ENCODE results near the gene DUSP2.

Gene DUSP2

GRCh38 chr2:96131152-96131812 lies 14.0 kb downstream of the DUSP2 start:
- DNase-seq (ENCODE audit: low spot score), result no peak

- no peak for DNase-seq (ENCODE audit: low spot score)
Measured at GRCh38 chr2:96130483-96130882, 14.8 kb downstream of the DUSP2 start.

- DNase-seq (ENCODE audit: low spot score), result no peak
Measured at GRCh38 chr2:96129528-96130120, 15.6 kb downstream of the DUSP2 start.

- no peak for DNase-seq (ENCODE audit: low spot score)
Measured at GRCh38 chr2:96128456-96128855, 16.8 kb downstream of the DUSP2 start.

- no peak for DNase-seq (ENCODE audit: low spot score)
Measured at GRCh38 chr2:96124406-96125265, 20.6 kb downstream of the DUSP2 start.

- no peak for DNase-seq (ENCODE audit: low spot score)
Measured at GRCh38 chr2:96123936-96124335, 21.3 kb downstream of the DUSP2 start.

GRCh38 chr2:96123290-96123689 lies 21.9 kb downstream of the DUSP2 start:
- DNase-seq (ENCODE audit: low spot score), result no peak

- DNase-seq (ENCODE audit: low spot score), result no peak
Measured at GRCh38 chr2:96122391-96122790, 22.8 kb downstream of the DUSP2 start.

GRCh38 chr2:96121414-96121813 lies 23.8 kb downstream of the DUSP2 start:
- no peak for DNase-seq (ENCODE audit: low spot score)

- DNase-seq (ENCODE audit: low spot score), result no peak
Measured at GRCh38 chr2:96120991-96121390, 24.2 kb downstream of the DUSP2 start.

GRCh38 chr2:96120091-96120720 lies 25.0 kb downstream of the DUSP2 start:
- DNase-seq (ENCODE audit: low spot score), result no peak

GRCh38 chr2:96119389-96119751 lies 25.9 kb downstream of the DUSP2 start:
- DNase-seq (ENCODE audit: low spot score), result no peak

GRCh38 chr2:96118698-96119388 lies 26.4 kb downstream of the DUSP2 start:
- DNase-seq (ENCODE audit: low spot score), result no peak

GRCh38 chr2:96117701-96118588 lies 27.3 kb downstream of the DUSP2 start:
- DNase-seq (ENCODE audit: low spot score), result no peak

GRCh38 chr2:96116879-96117533 lies 28.2 kb downstream of the DUSP2 start:
- DNase-seq (ENCODE audit: low spot score), result peak; percentile 53

GRCh38 chr2:96116424-96116878 lies 28.8 kb downstream of the DUSP2 start, which contains the start of gene ADRA2B:
ADRA2B (minus strand) TSS chr2:96116571; CDS start chr2:96116149, 422 bp downstream.
- DNase-seq (ENCODE audit: low spot score), result no peak

- no peak for DNase-seq (ENCODE audit: low spot score)
Measured at GRCh38 chr2:96115631-96116423, 29.4 kb downstream of the DUSP2 start.

- DNase-seq (ENCODE audit: low spot score), result no peak
Measured at GRCh38 chr2:96114903-96115581, 30.2 kb downstream of the DUSP2 start.

GRCh38 chr2:96114546-96114902 lies 30.7 kb downstream of the DUSP2 start:
- DNase-seq (ENCODE audit: low spot score), result no peak

All from kidney capillary endothelial cell (primary cell).